ENCODE measurements around the gene TULP4. TPM values are rescaled to one million over a fixed set of nuclear protein-coding genes. Genes with fewer than 3 reads are reported as not detected.
A peak's percentile ranks its signal among the peaks of the same experiment; 100 is the strongest.

Gene TULP4
- total RNA-seq, 1 donor from 2014 or later: 100 TPM

DNA sequence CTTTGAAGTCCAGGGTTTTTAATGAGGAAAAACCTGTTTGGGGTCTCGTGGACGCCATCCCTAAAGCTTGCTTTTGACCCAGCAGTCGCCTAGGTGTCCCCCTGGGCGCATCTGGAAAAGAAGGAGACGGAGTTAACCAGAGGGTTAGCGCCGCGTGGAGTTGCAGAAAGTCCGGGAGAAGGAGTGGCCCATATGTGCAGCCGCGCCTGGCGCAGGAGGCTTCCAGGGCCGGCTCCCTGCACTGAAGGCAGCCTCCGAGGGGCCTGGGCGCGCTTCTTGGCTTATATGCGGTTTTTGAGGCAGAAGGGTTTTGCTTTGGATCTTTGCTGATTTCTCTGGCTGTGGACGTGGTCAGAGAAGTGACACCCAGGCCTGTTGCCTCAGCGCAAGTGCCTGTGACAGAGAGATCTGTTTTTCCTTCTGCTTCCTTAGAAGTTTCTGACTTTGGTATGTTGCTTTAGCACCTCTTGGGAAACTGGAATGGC lies 248.6 kb downstream of the TULP4 start:
- no peaks in the 10 kb centered on the region for H3K27me3 Mint-ChIP-seq (ENCODE audit: unreplicated experiment)
- TF ChIP-seq CTCF (IDR thresholded peaks at IDR 0.05): no peak
- no peaks in the 10 kb centered on the region for H3K36me3 Mint-ChIP-seq (ENCODE audit: unreplicated experiment)
- H3K4me3 Mint-ChIP-seq (ENCODE audit: unreplicated experiment): peak overlapping the region; percentile 93
- H3K27ac Mint-ChIP-seq (ENCODE audit: unreplicated experiment): peak overlapping the region; percentile 93
- H3K4me1 Mint-ChIP-seq (ENCODE audit: unreplicated experiment): peaks cover 20% of the 10 kb centered on the region
- no peak for DNase-seq (ENCODE audit: extremely low spot score, unreplicated experiment)
- H3K9me3 Mint-ChIP-seq (ENCODE audit: unreplicated experiment): no peaks in the 10 kb centered on the region

Other genes starting within 250 kb of the TULP4 start
- gene SERAC1, start 144.2 kb upstream of the TULP4 start, total RNA-seq: 10.3 and 10.7 TPM in 2 replicates
- gene GTF2H5, start 144.1 kb upstream of the TULP4 start, total RNA-seq: 29.3 and 31.6 TPM in 2 replicates
- gene TMEM181, start 247.6 kb downstream of the TULP4 start, total RNA-seq: 33.2 and 33.5 TPM in 2 replicates

Measured in osteocyte (in vitro differentiated cells).